ELR (cell line): ENCODE results near the gene MBP.

ENCODE experiments used
- DNase-seq: peaks from one replicate; pipeline ENCODE4 v3.0.0-alpha.2; 2015; ENCODE audit warnings: low read depth

The MBP gene

GRCh38 chr18:77132369-77133050 is at the start of gene MBP:
MBP (minus strand) TSS chr18:77132783; CDS start chr18:77105261, 27,522 bp downstream.
- DNase-seq, result no peak

DNA sequence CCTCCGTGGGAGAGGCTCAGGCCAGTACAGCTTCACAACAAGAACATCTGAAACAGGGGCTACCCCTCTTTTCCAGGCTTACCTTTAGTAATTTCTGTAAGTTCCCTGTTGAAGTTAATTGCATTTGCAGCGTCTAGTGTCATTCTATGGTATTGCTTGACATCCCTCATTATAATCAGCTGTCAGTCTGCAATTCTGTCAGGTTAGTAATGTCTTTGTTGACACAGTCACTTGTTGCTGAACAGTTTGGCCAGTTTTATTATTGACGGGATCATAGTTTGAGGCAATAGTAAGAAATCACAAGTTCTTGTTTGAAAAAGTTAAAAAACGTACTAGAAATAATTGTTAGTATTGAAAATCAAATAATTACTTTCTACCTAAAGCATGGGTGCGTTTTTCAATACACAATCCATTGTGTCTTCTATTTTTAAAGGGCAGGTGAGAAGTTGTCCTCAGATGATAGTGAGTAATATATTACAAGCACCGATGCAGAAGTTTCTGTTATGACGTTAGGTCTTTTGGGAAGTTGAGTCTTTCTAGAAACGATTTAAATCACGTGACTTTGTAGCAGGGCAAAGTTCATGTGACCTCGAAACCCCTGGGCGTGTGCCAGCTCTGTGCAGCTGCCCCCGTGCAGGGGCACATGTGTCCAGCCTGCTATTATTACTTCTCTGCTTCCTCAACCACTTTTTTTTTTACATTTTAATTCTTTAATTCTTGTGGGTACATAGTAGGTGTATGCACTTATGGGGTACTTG is 49.5 kb upstream of the MBP start:
- DNase-seq, result no peak

- DNase-seq, result peak; percentile 21
These were observed 46.0 kb upstream of the MBP start for GRCh38 chr18:77178559-77178958.

DNA sequence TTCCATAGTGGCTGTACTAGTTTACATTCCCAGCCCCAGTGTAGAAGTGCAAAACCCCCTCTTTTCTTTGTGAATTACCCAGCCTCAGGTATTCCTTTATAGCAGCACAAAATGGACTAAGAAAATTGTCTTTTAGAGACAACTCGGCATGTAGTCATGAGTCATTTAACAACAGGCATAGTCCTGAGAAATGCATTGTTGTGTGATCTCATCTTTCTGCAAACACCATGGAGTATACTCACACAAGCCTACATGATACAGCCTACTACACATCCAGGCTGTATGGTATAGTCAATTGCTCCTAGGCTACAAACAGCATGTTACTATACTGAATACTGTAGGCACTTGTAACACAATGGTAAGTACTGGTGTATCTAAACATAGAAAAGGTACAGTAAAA is 44.4 kb upstream of the MBP start:
- DNase-seq, result peak; percentile 68

GRCh38 chr18:77173275-77174030 is 40.9 kb upstream of the MBP start:
- no peak for DNase-seq

DNA sequence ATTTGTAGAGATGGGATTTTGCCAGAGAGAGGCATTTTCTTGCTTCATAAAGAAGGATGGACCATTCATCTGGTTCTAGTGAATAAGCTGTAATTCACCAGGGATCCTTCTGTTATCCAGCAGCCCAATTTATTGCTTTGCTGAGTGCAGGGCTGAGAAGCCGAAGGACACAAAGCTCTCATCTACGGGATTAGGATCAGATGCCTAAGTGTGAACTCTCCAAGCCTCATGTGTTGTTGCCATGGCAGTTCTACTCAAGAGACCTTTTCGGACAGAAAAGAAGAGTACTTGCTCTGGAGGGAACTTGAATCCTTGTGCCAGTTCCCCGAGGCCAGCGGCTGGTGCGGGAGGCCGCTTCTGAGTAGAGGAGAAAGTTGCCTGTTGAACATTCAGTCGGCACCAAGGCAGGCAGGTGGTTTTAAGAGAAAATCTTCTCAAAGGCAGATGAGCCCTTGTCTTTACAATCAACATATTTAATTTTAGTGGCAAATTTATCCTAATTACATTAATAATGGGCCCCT is 38.4 kb upstream of the MBP start:
- DNase-seq, result no peak

- no peak for DNase-seq
These were observed 36.3 kb upstream of the MBP start for GRCh38 chr18:77168811-77169311.

DNA sequence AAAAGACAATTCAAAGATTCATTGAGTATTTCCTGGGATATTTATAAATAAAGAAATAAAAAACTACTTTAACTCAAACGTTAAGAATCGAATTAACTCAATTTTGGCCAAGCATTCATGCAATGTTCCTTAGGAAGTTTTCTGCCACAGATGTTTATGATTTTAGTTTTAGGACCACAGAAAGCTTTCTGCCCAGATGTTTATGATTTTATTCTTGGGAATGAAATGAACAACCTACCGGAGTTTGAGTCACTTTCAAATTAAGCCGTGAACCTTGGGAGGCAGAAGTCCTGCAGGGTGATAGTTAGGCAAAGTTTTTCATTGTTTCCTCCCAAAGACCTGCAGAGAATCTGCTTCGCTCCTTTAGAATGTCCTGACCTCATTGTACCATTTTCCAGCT is 34.7 kb upstream of the MBP start:
- DNase-seq, result no peak

DNA sequence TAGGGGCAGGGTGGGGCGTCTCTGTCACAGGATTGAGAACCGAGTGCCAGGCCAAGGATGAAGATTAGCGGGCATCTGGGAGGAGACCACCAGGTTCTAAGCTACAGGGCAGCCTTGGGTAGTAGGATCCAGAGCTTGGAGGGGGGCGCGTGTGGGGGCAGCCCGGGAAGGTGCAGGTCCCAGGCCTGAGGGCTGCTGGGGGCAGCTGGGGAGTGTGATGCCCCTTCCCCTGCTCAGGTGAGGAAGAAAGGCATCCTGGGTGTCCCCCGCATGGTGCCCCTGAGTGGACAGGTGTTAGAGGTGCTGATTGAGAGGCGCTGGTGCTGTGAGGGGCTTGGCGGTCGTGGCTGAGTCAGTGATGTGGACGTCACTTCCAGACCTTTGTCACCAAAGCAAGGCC is 33.9 kb upstream of the MBP start:
- DNase-seq, result no peak

- DNase-seq, result no peak
These were observed 33.1 kb upstream of the MBP start for GRCh38 chr18:77165503-77166188.

- no peak for DNase-seq
These were observed 32.3 kb upstream of the MBP start for GRCh38 chr18:77164763-77165485.

GRCh38 chr18:77164026-77164425 is 31.4 kb upstream of the MBP start:
- no peak for DNase-seq

DNA sequence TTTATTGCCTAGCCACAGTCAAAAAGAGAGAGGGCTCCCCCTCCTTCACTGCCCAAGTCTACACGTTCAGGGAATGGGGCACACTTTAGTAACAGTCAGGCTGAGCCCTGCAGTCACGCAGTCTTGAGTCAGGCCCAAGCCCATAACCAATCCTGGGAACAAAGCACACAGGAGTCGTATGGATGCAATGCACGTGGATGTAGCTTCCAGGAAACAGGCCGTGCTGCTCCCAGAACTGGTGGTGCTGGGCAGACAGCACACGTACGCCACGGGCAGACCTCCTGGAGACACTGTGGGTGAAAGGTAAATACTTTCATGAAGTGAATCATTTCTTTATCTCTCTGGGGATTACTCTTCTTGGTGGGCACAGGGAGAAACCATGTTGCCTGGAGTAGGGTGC is 30.0 kb upstream of the MBP start:
- no peak for DNase-seq

DNA sequence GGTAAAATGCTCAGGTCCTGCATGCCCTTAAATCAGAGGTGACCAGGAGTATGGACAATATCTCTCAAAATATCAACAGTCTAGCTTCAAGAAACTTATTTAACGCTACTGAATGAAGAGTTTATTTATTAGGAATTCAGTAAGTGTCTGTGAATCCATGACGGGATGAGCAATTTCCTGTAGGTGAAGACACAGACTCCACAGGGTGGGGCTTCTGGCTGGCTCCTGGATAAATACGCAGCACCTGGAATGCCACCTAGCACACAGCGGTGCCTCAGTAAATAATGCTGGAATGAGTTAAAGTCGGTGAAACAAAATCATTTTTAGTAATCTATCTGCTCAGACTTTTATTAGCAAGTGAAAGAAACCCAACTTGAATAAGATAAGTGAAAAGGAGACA is 29.4 kb upstream of the MBP start:
- peak; percentile 37 for DNase-seq

DNA sequence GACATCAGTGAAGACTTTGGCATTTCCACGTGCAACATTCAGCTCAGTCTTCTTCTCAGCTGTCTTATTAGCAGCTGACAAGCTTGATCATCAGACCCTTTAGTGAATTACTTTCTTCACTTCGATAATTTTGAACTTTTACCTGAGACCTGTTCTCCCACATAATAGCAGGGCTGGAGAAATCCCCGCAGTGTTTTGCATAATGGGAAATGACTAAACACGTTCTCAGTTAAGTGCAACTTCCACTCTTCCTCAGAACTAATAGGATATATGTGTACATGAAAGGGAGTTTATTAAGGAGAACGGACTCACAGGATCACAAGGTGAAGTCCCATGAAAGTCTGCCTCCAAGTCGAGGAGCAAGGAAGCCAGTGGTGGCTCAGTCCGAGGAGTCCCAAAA is 28.8 kb upstream of the MBP start:
- no peak for DNase-seq

- DNase-seq, result no peak
These were observed 27.9 kb upstream of the MBP start for GRCh38 chr18:77160515-77160914.

- DNase-seq, result no peak
These were observed 24.7 kb upstream of the MBP start for GRCh38 chr18:77157312-77157711.

DNA sequence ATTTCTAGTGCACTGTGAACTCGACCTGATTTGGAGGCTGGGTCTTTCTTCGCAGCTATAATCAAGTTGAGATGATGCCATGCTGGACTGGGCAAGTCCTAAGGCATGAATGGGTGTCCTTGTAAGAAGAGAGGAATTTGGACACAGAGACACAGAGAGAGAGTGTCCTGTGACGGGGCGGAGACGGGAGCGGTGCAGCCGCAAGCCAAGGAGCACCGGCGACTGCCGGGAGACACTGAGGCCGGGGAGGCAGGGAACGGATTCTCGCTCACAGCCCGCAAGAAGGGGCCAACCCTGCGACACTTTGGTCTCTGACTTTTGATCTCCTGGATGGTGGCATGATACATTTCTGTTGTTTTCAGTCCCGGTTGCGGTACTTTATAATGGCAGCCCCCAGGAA is 22.4 kb upstream of the MBP start:
- no peak for DNase-seq

DNA sequence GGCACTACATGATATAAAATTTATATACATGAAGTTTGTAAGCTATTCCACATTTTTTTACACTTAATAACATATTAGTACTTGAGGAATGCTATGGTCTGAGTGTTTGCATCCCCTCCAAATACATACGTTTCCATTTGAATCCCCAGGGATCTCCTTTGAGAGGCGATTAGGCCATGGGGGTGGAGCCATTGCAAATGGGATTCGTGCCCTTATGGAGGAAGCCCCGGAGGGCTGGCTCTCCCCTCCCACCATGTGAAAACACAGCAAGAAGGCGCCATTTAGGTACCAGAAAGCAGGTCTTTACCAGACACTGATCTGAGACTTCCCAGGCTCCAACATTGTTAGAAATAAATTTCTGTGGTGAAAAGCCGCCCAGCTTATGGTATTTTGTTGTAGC is 20.8 kb upstream of the MBP start:
- DNase-seq, result no peak

GRCh38 chr18:77151772-77152520 is 19.4 kb upstream of the MBP start:
- no peak for DNase-seq
